Measurements from ENCODE around the gene KCNQ1.

KCNQ1 gene

GRCh38 chr11:2805388-2806056 lies 360.7 kb downstream of the KCNQ1 start:
- DNase-seq (ENCODE audit: low read depth in 3 of 3): no peak

- DNase-seq (ENCODE audit: low read depth in 3 of 3): no peak
These were observed 361.7 kb downstream of the KCNQ1 start for GRCh38 chr11:2806351-2807024.

GRCh38 chr11:2807025-2807681 lies 362.3 kb downstream of the KCNQ1 start:
- no peak for DNase-seq (ENCODE audit: low read depth in 3 of 3)

- DNase-seq (ENCODE audit: low read depth in 3 of 3): no peak
These were observed 363.0 kb downstream of the KCNQ1 start for GRCh38 chr11:2807801-2808241.

GRCh38 chr11:2808850-2809846 lies 364.3 kb downstream of the KCNQ1 start:
- DNase-seq (ENCODE audit: low read depth in 3 of 3): no peak

- no peak for DNase-seq (ENCODE audit: low read depth in 3 of 3)
These were observed 365.0 kb downstream of the KCNQ1 start for GRCh38 chr11:2809854-2810253.

- no peak for DNase-seq (ENCODE audit: low read depth in 3 of 3)
These were observed 365.8 kb downstream of the KCNQ1 start for GRCh38 chr11:2810411-2811205.

GRCh38 chr11:2811206-2812091 lies 366.6 kb downstream of the KCNQ1 start:
- no peak for DNase-seq (ENCODE audit: low read depth in 3 of 3)

GRCh38 chr11:2812371-2812991 lies 367.7 kb downstream of the KCNQ1 start:
- DNase-seq (ENCODE audit: low read depth in 3 of 3): no peak

- DNase-seq (ENCODE audit: low read depth in 3 of 3): no peak
These were observed 368.5 kb downstream of the KCNQ1 start for GRCh38 chr11:2813141-2813908.

GRCh38 chr11:2813968-2814367 lies 369.2 kb downstream of the KCNQ1 start:
- no peak for DNase-seq (ENCODE audit: low read depth in 3 of 3)

- DNase-seq (ENCODE audit: low read depth in 3 of 3): no peak
These were observed 369.9 kb downstream of the KCNQ1 start for GRCh38 chr11:2814751-2815150.

GRCh38 chr11:2815762-2816496 lies 371.1 kb downstream of the KCNQ1 start:
- DNase-seq (ENCODE audit: low read depth in 3 of 3): no peak

GRCh38 chr11:2816523-2816922 lies 371.7 kb downstream of the KCNQ1 start:
- DNase-seq (ENCODE audit: low read depth in 3 of 3): no peak

- no peak for DNase-seq (ENCODE audit: low read depth in 3 of 3)
These were observed 372.2 kb downstream of the KCNQ1 start for GRCh38 chr11:2816941-2817421.

GRCh38 chr11:2817431-2817830 lies 372.6 kb downstream of the KCNQ1 start:
- DNase-seq (ENCODE audit: low read depth in 3 of 3): no peak

- DNase-seq (ENCODE audit: low read depth in 3 of 3): no peak
These were observed 373.2 kb downstream of the KCNQ1 start for GRCh38 chr11:2818021-2818420.

GRCh38 chr11:2818503-2818902 lies 373.7 kb downstream of the KCNQ1 start:
- no peak for DNase-seq (ENCODE audit: low read depth in 3 of 3)
